K562 (cell line): ENCODE data around the gene HSF2. TPM values are rescaled to one million over a fixed set of nuclear protein-coding genes. Genes with fewer than 3 reads are reported as not detected.

Source experiments
- HDAC1 ChIP-seq, 2 experiments: fragments of 450-650 bp; IDR thresholded peaks; 2 replicates each; pipeline ENCODE4 v1.6.1; 2016 to 2017; ENCODE audit warnings: inconsistent platforms in 1 of 2, mild to moderate bottlenecking in 1 of 2, moderate library complexity in 1 of 2
- MAFK ChIP-seq: IDR thresholded peaks from 2 replicates; pipeline ENCODE4 v1.6.1; 2011; ENCODE audit warnings: low read length, improper control_type of control experiment
- RFX1 ChIP-seq: fragments of 450-650 bp; IDR thresholded peaks from 2 replicates; pipeline ENCODE4 v1.6.1; 2016; ENCODE audit warnings: mild to moderate bottlenecking, moderate library complexity
- TAF1 ChIP-seq: IDR thresholded peaks from 2 replicates; pipeline ENCODE4 v1.6.1; 2011; ENCODE audit warnings: mild to moderate bottlenecking, low read length, moderate library complexity; ENCODE audit not compliant: insufficient read depth, control insufficient read depth, severe bottlenecking; ENCODE audit errors: extremely low read depth
- TBP ChIP-seq: optimal IDR thresholded peaks from 2 replicates; pipeline ENCODE3; 2011; ENCODE audit warnings: low read depth, low read length, improper control_type of control experiment
- ZBTB7A ChIP-seq: IDR thresholded peaks from 2 replicates; pipeline ENCODE4 v1.6.1; 2011; ENCODE audit warnings: low read depth, mild to moderate bottlenecking, low read length, moderate library complexity, borderline replicate concordance; ENCODE audit not compliant: control insufficient read depth
- polyA plus RNA-seq, 8 experiments: library from polyadenylated mRNA; depleted of rRNA in 4 of 8; stranded (reverse) in 5 of 8; unstranded in 3 of 8; fragments of >200 nt; fragmentation: Nextera tagmentation in 2 of 8; fragmentation: Illumina TruSeq in 1 of 8; extraction: Ambion mirVana in 2 of 8; extraction: Trizol in 1 of 8; gene quantifications; 2 replicates each; pipeline versions ENCODE4 v1.2.1 to v1.2.3, GENCODE V29; 2011 to 2014; ENCODE audit warnings: inconsistent platforms in 1 of 8, missing spikeins in 1 of 8
- total RNA-seq, 7 experiments: library from RNA; depleted of rRNA in 6 of 7; stranded (reverse); fragments of >200 nt in 6 of 7; fragmentation: Illumina TruSeq in 2 of 7; extraction: Trizol in 2 of 7; gene quantifications; 2 replicates each; pipeline versions ENCODE4 v1.2.1 to v1.2.3, GENCODE V29; 2011 to 2021; ENCODE audit warnings: low replicate concordance in 1 of 7
- TF ChIP-seq, protein P1 (sequence below), 2 experiments: fragments of 450-650 bp; IDR thresholded peaks; 2 replicates each; pipeline ENCODE4 v1.6.1; 2016; ENCODE audit warnings: mild to moderate bottlenecking in 2 of 2, borderline replicate concordance in 1 of 2, low read depth in 1 of 2, moderate library complexity in 1 of 2

Gene HSF2
- total and polyA plus RNA-seq, 9 of the 15 experiments (the other 6 are each of a cell fraction or from before 2014, with no cell fraction given), result 19.1 to 73.1 (median 29.2) TPM

DNA sequence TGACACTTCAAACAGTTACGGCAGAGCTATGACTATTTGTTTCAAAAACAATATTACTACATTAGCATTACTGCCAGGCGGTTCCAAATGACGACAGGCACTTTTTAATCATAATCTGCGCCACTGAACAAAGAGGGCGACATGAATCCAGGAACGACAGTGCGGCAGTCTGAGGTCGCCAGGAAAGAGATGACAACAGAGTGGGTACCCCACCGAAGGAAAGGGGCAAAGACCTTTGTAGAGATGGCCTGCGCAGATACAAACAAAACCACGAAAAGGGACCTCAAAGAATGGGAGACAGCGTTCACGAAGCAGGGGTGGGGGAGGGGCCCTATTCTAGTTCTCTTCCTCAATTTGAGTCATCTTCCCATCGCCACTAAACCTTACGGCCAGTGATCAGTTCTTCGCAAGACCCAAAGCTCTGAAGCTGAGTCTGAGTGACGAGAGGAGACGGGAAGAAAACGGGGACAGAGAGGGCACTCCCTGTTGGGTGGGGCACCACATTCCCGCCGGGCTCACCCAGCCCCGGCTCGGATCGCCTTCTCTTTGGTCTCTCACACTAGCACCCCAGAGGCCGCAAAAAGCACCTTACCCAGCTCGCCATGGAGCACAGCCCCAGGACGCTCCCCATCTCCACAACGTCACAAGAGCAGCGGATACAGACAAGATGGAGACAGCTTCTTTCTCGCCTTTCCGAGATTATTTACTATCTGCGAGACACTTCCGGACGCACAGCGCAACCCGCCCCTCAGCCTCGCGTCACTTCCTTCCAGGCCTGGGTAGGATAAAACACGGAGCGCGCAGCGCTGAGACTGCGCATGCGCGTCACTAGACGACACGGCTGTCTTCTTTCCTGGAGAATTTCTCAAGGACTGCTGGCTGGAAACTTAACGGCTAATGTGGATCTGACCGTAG lies 71.9 kb downstream of the HSF2 start, which contains the start of gene SERINC1 (continued):
- TF ChIP-seq, protein P1, sequence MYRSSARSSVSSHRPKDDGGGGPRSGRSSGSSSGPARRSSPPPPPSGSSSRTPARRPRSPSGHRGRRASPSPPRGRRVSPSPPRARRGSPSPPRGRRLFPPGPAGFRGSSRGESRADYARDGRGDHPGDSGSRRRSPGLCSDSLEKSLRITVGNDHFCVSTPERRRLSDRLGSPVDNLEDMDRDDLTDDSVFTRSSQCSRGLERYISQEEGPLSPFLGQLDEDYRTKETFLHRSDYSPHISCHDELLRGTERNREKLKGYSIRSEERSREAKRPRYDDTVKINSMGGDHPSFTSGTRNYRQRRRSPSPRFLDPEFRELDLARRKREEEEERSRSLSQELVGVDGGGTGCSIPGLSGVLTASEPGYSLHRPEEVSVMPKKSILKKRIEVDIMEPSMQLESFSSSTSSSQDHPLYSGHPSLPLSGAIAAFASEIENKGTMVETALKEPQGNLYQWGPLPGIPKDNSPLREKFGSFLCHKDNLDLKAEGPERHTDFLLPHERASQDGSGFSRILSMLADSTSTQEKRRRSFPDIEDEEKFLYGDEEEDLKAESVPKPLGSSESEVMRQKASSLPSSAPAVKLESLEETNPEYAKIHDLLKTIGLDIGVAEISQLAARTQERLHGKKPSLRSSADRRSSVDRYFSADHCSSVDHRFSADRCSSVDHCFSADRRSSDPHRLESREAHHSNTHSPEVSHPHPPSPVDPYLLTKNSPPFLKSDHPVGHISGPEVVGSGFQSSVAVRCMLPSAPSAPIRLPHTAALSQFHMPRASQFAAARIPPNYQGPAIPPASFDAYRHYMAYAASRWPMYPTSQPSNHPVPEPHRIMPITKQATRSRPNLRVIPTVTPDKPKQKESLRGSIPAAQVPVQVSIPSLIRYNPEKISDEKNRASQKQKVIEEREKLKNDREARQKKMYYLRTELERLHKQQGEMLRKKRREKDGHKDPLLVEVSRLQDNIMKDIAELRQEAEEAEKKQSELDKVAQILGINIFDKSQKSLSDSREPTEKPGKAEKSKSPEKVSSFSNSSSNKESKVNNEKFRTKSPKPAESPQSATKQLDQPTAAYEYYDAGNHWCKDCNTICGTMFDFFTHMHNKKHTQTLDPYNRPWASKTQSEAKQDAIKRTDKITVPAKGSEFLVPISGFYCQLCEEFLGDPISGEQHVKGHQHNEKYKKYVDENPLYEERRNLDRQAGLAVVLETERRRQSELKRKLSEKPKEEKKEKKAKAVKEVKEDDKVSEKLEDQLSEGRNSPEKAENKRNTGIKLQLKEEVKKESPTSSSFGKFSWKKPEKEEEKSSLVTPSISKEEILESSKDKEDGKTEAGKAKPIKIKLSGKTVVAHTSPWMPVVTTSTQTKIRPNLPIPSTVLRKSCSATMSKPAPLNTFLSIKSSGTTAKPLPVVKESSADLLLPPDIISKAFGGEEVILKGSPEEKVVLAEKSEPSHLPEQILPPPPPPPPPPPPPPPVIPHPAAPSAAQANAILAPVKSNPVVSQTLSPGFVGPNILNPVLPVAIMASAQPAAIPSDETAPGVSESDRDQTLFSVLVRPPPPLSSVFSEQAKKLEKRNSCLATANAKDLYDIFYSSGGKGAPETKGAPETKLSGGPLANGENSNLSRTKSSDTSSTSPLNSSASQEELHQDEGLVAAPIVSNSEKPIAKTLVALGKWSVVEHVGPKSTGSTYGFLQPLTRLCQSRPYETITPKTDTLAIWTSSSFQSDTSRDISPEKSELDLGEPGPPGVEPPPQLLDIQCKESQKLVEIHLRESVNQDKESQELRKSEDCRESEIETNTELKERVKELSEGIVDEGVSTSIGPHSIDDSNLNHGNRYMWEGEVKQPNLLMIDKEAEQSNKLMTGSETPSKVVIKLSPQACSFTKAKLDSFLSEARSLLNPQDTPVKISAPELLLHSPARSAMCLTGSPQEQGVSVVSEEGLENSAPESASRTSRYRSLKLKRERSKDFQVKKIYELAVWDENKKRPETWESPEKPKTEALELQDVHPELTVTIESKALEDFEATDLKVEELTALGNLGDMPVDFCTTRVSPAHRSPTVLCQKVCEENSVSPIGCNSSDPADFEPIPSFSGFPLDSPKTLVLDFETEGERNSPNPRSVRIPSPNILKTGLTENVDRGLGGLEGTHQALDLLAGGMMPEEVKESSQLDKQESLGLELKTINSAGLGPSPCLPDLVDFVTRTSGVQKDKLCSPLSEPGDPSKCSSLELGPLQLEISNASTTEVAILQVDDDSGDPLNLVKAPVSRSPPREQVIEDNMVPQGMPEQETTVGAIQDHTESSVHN (IDR thresholded peaks at IDR 0.05; ENCODE audit: borderline replicate concordance in 1 of 2, low read depth in 1 of 2), result no peak
- TF ChIP-seq ZBTB7A (no peak), TAF1 (peak; percentile 77), TBP (peak; percentile 80), RFX1 (no peak), HDAC1 (IDR thresholded peaks at IDR 0.05) (peak in 1 of 2 experiments; percentile 56; a peak in 1 of 4 replicates), MAFK (0 out of 2 replicates have a peak, but pooled peaks have one; percentile 14)
